GM18909 (cell line): ENCODE results near the gene HTN3.
A peak's percentile ranks its signal among the peaks of the same experiment; 100 is the strongest.
"Not testable (repeated sequence)": the region's sequence is repeated elsewhere in the genome, so short reads cannot be mapped to it uniquely, and the experiment has no call there.

Source experiments
- ATAC-seq: cut with Tn5 transposase; IDR thresholded peaks from one replicate; pipeline ENCODE4 v1.9.1; 2021; ENCODE audit warnings: mild to moderate bottlenecking; ENCODE audit not compliant: unreplicated experiment, poor library complexity

The HTN3 gene

GRCh38 chr4:70028159-70028558, at the start of gene HTN3:
TSS of gene HTN3 (plus strand) at chr4:70028459. CDS start at chr4:70030741, 2,282 bp downstream.
- ATAC-seq = not testable (repeated sequence)

- ATAC-seq = no peak
Measured at GRCh38 chr4:69984030-69984443, 44.2 kb upstream of the HTN3 start.

GRCh38 chr4:69986663-69987062, 41.6 kb upstream of the HTN3 start:
- ATAC-seq = no peak

GRCh38 chr4:69991016-69991415, 37.2 kb upstream of the HTN3 start:
- no peak for ATAC-seq

GRCh38 chr4:69994782-69995181, 33.5 kb upstream of the HTN3 start:
- ATAC-seq = no peak

- no peak for ATAC-seq
Measured at GRCh38 chr4:69995526-69996016, 32.7 kb upstream of the HTN3 start, which contains the start of gene STATH. TSS of gene STATH (plus strand) at chr4:69995966. CDS start at chr4:69998438, 2,472 bp downstream.

- ATAC-seq = no peak
Measured at GRCh38 chr4:69999420-69999819, 28.8 kb upstream of the HTN3 start.

GRCh38 chr4:70000711-70001110, 27.5 kb upstream of the HTN3 start:
- ATAC-seq = no peak

- no peak for ATAC-seq
Measured at GRCh38 chr4:70002507-70002906, 25.8 kb upstream of the HTN3 start.

GRCh38 chr4:70008771-70009170, 19.5 kb upstream of the HTN3 start:
- ATAC-seq = no peak

- not testable (repeated sequence) for ATAC-seq
Measured at GRCh38 chr4:70019006-70019405, 9.3 kb upstream of the HTN3 start.

- ATAC-seq = no peak
Measured at GRCh38 chr4:70023218-70023617, 5.0 kb upstream of the HTN3 start.

- no peak for ATAC-seq
Measured at GRCh38 chr4:70027011-70027410, 1.2 kb upstream of the HTN3 start.

GRCh38 chr4:70037559-70037958, 9.3 kb downstream of the HTN3 start:
- ATAC-seq = not testable (repeated sequence)

- not testable (repeated sequence) for ATAC-seq
Measured at GRCh38 chr4:70039928-70040327, 11.7 kb downstream of the HTN3 start.

GRCh38 chr4:70041652-70042286, 13.5 kb downstream of the HTN3 start:
- ATAC-seq = no peak

GRCh38 chr4:70050138-70050537, 21.9 kb downstream of the HTN3 start, which contains the start of gene HTN1:
TSS of gene HTN1 (plus strand) at chr4:70050438. CDS start at chr4:70053077, 2,639 bp downstream.
- not testable (repeated sequence) for ATAC-seq

GRCh38 chr4:70056534-70056933, 28.3 kb downstream of the HTN3 start:
- ATAC-seq = not testable (repeated sequence)

GRCh38 chr4:70057651-70058050, 29.4 kb downstream of the HTN3 start:
- ATAC-seq = no peak

- ATAC-seq = no peak
Measured at GRCh38 chr4:70059149-70059548, 30.9 kb downstream of the HTN3 start.

- ATAC-seq = peak; percentile 98
Measured at GRCh38 chr4:70062000-70062399, 33.7 kb downstream of the HTN3 start.

- ATAC-seq = no peak
Measured at GRCh38 chr4:70080205-70080604, 51.9 kb downstream of the HTN3 start.
